ENCODE measurements around the gene NTN1.
A peak's percentile ranks its signal among the peaks of the same experiment; 100 is the strongest.
"Not testable (repeated sequence)": the region's sequence is repeated elsewhere in the genome, so short reads cannot be mapped to it uniquely, and the experiment has no call there.

NTN1 gene

GRCh38 chr17:9074131-9074530, 52.8 kb downstream of the NTN1 start:
- FAIRE-seq (no peak), DNase-seq (ENCODE audit: insufficient read length, low spot score) (no peak)

DNA sequence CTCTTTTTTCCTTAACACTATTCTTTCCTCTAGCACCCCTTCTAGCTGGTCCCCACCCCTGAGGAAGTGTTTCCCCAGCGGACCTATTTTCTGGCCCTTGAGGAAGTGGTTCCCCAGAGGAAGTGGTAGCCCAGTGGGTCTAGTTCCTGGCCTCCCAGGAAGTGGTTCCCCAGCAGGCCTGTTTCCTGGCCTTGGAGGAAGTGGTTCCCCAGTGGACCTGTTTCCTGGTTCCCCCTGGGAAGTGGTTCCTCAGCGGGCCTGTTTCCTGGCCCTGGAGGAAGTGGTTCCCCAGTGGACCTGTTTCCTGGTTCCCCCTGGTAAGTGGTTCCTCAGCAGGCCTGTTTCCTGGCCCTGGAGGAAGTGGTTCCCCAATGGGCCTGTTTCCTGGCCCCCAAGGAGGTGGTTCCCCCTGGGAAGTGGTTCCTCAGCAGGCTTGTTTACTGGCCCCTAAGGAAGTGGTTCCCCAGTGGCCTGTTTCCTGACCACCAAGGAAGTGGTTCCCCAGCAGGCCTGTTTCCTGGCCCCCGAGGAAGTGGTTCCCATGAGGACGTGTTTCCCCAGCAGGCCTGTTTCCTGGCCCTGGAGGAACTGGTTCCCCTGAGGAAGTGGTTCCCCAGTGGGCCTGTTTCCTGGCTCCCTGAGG, 58.3 kb downstream of the NTN1 start:
- FAIRE-seq: no peak

GRCh38 chr17:9080296-9080914, 59.1 kb downstream of the NTN1 start:
- DNase-seq (ENCODE audit: insufficient read length, low spot score) (no peak), FAIRE-seq (no peak)

More for the DNA sequence above, 58.3 kb downstream of the NTN1 start:
- no peak for DNase-seq (ENCODE audit: insufficient read length, low spot score)

GRCh38 chr17:9080983-9081382, 59.7 kb downstream of the NTN1 start:
- DNase-seq (ENCODE audit: insufficient read length, low spot score) (no peak), FAIRE-seq (no peak)

DNA sequence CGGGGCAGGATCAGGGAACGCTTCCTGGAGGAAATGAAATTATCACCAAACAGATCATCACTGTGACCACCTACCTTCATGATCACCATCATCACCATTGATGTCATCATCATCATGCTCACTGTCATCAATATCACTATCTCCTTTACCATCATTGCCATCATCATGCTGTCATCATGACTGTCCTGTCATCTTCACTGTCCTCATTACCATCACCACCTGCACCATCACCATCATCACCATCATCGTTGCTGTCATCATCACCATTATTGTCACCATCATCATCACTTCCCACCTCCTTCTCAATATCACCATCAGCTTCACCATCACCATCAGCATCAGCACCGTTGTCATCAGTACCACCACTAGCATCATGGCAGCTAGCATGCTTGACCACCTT, 65.3 kb downstream of the NTN1 start:
- DNase-seq (ENCODE audit: insufficient read length, low spot score): no peak
- peak; percentile 97 for FAIRE-seq

DNA sequence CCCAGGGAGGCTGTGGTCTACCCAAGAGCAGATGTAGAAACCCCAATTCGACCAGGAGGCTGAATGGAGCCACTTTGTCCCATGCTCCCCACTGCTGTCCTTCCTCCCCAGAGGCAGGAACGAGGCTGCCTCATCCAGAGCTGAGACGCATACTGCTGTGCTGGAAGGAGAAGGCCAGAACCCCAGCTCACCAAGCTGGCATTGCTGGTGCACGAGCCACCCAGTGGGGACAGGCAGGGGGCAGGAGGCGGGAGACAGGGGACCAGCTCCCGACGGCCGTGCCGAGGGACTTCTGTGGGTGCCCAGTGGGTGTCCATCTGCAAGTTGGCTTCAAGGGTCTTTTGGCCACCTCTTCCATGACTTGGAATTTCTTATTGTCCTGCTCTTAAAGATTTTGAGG, 66.6 kb downstream of the NTN1 start:
- FAIRE-seq (no peak), DNase-seq (ENCODE audit: insufficient read length, low spot score) (no peak)

DNA sequence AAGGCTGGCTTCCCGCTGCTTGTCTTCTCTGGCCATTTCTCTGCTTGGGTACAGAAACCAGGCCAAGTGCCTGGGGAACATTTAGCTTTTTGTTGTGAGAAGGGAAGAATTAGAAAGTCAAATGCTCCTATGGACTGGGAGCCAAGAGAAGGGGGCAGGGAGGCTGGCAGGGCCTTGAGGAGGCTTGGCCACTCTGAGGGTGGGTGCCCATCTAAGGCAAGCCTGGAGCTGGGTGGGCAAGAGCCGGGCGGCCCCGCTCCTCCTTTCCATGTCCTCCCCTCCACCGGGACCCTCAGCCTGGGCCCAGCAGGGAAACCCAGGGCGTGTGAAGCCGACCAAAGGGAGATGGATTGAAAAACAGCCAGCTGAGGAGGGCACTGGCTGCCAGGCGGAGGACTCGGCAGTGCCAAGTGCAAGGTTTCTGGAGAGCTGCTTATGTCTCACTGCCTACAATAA, 69.4 kb downstream of the NTN1 start:
- FAIRE-seq (no peak), DNase-seq (ENCODE audit: insufficient read length, low spot score) (no peak)

- FAIRE-seq (no peak), DNase-seq (ENCODE audit: insufficient read length, low spot score) (no peak)
Observed at GRCh38 chr17:9094193-9094592, 72.9 kb downstream of the NTN1 start.

GRCh38 chr17:9095390-9095789, 74.1 kb downstream of the NTN1 start:
- FAIRE-seq: no peak
- no peak for DNase-seq (ENCODE audit: insufficient read length, low spot score)

DNA sequence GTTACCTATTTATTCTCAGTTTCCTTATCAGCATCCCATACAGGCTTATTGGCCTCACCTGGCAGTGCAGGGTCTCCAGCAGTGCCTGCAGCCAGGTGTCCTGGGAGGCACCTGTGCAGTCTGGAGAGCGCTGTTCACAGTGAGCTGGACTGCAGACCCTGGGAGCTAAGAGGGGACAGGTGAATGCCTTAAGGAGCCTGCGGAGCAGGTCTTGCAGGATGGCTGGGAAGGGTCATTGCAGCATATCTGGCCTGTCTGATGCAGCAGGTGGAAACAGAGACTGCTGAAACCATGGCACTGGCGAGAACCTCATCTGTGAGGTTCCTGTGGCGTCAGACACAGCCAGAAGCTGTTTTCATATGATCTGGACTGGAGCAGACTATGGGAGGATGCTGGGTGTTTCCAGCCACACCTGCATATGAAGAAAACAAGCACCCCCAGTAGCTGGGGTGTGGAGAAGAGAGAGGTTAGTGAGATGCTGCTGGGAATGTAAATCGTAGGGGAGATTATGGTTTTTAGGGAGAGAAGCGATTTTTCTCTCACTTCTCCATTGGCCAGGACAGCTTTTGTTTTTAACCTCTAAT, 77.0 kb downstream of the NTN1 start:
- no peak for DNase-seq (ENCODE audit: insufficient read length, low spot score)
- no peak for FAIRE-seq

- DNase-seq (ENCODE audit: insufficient read length, low spot score): no peak
- no peak for FAIRE-seq
Observed at GRCh38 chr17:9101356-9101755, 80.0 kb downstream of the NTN1 start.

GRCh38 chr17:9103193-9103592, 81.9 kb downstream of the NTN1 start:
- not testable (repeated sequence) for FAIRE-seq; DNase-seq (ENCODE audit: insufficient read length, low spot score)

DNA sequence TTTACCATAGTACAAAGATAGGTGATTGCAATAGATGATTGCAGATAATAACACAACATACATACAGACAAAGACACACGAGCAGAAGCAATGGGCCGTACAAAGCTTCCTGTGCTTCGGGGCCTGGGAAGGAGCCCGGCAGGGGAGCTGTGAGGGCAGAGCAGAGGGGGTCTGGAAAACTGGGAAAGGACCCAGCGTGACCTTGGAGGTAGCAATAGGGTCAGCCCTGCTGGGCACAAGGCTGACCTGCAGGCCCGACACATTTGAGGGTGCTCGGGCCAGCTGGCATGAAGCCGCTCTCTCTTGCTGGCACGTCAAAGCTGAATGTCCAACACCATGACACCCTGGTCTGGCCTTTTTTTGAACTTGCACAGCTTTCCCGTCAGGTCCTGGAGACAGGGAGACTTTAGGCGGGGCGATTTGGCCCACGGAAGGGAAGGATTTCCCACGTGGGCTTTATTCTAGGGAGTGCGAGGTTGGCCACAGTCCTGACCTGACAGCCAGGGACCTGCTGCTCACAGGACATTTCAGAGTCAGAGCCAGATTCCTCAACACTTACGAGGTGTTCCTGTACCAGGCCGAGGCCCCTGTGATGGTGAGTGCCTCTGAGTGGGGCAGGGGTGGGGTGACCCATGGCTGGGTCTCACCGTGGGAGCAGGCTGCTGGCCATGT, 83.2 kb downstream of the NTN1 start:
- FAIRE-seq (no peak), DNase-seq (ENCODE audit: insufficient read length, low spot score) (no peak)

DNA sequence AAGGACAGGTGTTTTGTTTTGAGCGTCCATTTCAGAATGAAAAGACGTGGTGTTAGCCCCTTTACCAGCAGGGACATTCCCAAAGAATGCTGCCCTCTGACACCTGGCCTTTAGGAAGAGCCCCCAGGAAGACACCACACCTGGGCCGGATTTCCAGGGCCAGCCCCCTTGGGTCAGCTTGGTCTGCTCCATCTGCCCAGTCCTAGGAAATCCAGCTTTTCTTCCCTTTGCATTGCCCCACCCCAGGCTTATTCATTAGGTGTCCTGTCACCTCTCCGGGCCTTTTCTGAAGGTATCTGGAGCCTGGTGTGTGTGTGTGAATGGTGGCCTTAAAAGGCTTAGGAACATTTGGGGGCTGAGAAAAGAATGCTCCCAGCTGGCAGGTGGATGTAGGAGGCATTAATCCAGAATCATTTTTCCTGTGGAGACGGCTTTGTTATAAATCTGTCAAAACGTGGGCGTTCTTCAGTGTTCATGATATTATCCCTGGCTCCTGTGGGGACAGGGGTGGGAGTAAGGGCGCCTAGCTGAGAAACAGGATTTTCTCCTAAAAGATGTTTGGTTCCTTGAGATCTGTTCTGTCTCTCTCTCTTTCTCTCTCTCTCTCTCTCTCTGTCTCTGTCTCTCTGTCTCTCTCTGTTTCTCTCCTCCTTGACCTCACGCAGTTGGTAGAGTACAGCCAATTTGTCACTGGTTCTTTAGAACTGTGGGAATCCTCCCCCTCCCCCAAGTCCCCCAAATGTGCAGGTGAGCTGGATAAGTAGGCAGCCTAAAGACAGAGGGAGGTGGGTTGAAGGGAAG, 84.0 kb downstream of the NTN1 start:
- FAIRE-seq (no peak), DNase-seq (ENCODE audit: insufficient read length, low spot score) (no peak)

DNA sequence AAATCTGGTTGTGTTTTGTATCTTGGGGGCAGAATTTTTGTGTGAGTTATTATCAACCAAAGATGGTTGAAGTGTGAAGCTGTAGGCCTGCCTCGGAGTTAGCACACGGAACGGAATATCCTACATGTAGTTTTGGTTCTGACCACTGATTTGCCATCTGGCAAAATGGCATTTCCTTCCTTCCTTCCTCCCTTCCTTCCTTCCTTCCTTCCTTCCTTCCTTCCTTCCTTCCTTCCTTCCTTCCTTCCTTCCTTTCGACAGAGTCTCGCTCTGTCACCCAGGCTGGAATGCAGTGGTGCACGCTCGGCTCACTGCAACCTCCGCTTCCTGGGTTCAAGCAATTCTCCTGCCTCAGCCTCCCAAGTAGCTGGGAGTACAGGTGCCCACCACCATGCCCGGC, 85.0 kb downstream of the NTN1 start:
- not testable (repeated sequence) for DNase-seq (ENCODE audit: insufficient read length, low spot score); FAIRE-seq

GRCh38 chr17:9107527-9107926, 86.2 kb downstream of the NTN1 start:
- FAIRE-seq (no peak), DNase-seq (ENCODE audit: insufficient read length, low spot score) (no peak)

DNA sequence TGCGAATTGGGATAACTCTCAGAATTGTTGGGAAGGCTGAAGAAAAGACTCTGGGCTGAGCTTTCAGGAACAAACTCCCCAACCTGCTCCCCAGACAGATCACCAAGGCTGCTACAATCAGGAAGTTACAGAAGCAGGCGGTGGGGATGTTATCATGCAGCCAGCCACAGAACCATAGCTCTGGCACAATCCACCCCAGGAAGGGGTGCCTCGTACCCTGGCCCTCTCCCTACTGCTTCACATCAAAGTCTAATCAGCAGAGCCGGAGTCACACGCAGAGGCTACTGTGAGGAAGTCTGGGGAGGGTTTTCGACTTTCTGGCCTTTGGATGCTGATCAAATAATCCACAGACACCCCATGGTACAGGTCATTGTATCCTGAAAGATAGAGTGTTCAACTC, 86.8 kb downstream of the NTN1 start:
- no peak for DNase-seq (ENCODE audit: insufficient read length, low spot score)
- FAIRE-seq: no peak

DNA sequence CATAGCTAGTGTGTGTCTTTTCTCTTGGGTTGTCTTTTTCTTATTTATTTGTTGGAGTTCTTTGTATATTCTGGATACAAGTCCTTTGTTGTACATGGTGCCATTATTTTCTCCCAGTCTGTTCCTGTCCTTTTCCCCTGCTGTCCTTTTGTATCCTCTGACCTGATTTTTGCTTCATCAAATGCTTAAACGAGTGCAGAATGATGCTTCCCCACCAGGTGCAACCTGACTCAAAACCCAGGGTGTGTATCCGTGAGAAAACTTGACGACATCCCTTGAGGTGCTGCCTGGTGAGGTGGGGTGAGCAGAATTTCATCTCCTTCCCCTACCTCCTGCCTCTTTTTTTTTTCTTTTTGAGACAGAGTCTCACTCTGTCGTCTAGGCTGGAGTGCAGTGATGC, 88.6 kb downstream of the NTN1 start:
- DNase-seq (ENCODE audit: insufficient read length, low spot score) (no peak), FAIRE-seq (no peak)

GRCh38 chr17:9110501-9110900, 89.2 kb downstream of the NTN1 start:
- DNase-seq (ENCODE audit: insufficient read length, low spot score): no peak
- FAIRE-seq: no peak

GRCh38 chr17:9115214-9116191, 94.2 kb downstream of the NTN1 start:
- DNase-seq (ENCODE audit: insufficient read length, low spot score): peak; percentile 74
- FAIRE-seq: peak; percentile 28
